H9 (cell line): ENCODE results near the gene GABRE. TPM values are rescaled to one million over a fixed set of nuclear protein-coding genes. Genes with fewer than 3 reads are reported as not detected.

Experiments used
- DNase-seq: peaks from one replicate; pipeline ENCODE4 v3.0.0-alpha.2; 2017
- H2AFZ ChIP-seq: one replicate; pipeline ENCODE4 v1.6.1; 2013; ENCODE audit warnings: mild to moderate bottlenecking, low read length, control low read depth, moderate library complexity
- H2AK5ac ChIP-seq: 2 replicates; pipeline ENCODE4 v1.6.1; 2013; ENCODE audit warnings: low read length, control low read depth, mixed read lengths; ENCODE audit not compliant: insufficient read length
- H2BK120ac ChIP-seq: one replicate; pipeline ENCODE4 v1.6.1; 2013; ENCODE audit warnings: low read depth, mild to moderate bottlenecking, low read length, control low read depth, inconsistent platforms; ENCODE audit not compliant: poor library complexity, severe bottlenecking
- H2BK12ac ChIP-seq: 2 replicates; pipeline ENCODE4 v1.6.1; 2013; ENCODE audit warnings: low read length, control low read depth, mixed read lengths, low read depth; ENCODE audit not compliant: insufficient read length
- H2BK15ac ChIP-seq: 2 replicates; pipeline ENCODE4 v1.6.1; 2013; ENCODE audit warnings: low read depth, low read length, control low read depth
- H2BK20ac ChIP-seq: one replicate; pipeline ENCODE4 v1.6.1; 2013; ENCODE audit warnings: low read depth, mild to moderate bottlenecking, low read length, control low read depth, inconsistent platforms; ENCODE audit not compliant: poor library complexity, severe bottlenecking
- H2BK5ac ChIP-seq: 2 replicates; pipeline ENCODE4 v1.6.1; 2013; ENCODE audit warnings: low read length, control low read depth, mixed read lengths; ENCODE audit not compliant: insufficient read length
- H3K14ac ChIP-seq: 2 replicates; pipeline ENCODE4 v1.6.1; 2013; ENCODE audit warnings: low read length, control low read depth; ENCODE audit not compliant: insufficient read depth
- H3K18ac ChIP-seq: 2 replicates; pipeline ENCODE4 v1.6.1; 2013; ENCODE audit warnings: low read depth, mild to moderate bottlenecking, mixed read lengths, low read length, control low read depth; ENCODE audit not compliant: insufficient read length
- H3K23ac ChIP-seq: 2 replicates; pipeline ENCODE4 v1.6.1; 2013; ENCODE audit warnings: low read length, control low read depth, mixed read lengths, low read depth; ENCODE audit not compliant: insufficient read length
- H3K23me2 ChIP-seq: 2 replicates; pipeline ENCODE4 v1.6.1; 2013; ENCODE audit warnings: low read depth, mild to moderate bottlenecking, mixed read lengths, low read length, control low read depth; ENCODE audit not compliant: insufficient read length, poor library complexity, severe bottlenecking
- H3K27ac ChIP-seq: 2 replicates; pipeline ENCODE4 v1.5.1; 2013; ENCODE audit warnings: low read length, control low read depth, mixed read lengths, low read depth; ENCODE audit not compliant: insufficient read length
- H3K27me3 ChIP-seq: 2 replicates; pipeline ENCODE4 v1.6.1; 2013; ENCODE audit warnings: low read length, control low read depth, inconsistent platforms; ENCODE audit not compliant: insufficient read depth
- H3K4ac ChIP-seq: 2 replicates; pipeline ENCODE4 v1.6.1; 2013; ENCODE audit warnings: low read depth, mild to moderate bottlenecking, control low read depth, inconsistent platforms, low read length, moderate library complexity
- H3K4me1 ChIP-seq: 2 replicates; pipeline ENCODE4 v1.6.1; 2013; ENCODE audit warnings: low read length, control low read depth, inconsistent platforms; ENCODE audit not compliant: insufficient read depth
- H3K4me2 ChIP-seq: 2 replicates; pipeline ENCODE4 v1.6.1; 2013; ENCODE audit warnings: low read length, control low read depth, mixed read lengths; ENCODE audit not compliant: insufficient read length, insufficient read depth
- H3K56ac ChIP-seq: 2 replicates; pipeline ENCODE4 v1.6.1; 2013; ENCODE audit warnings: low read depth, mild to moderate bottlenecking, mixed read lengths, low read length, control low read depth; ENCODE audit not compliant: insufficient read length
- H3K79me1 ChIP-seq: 2 replicates; pipeline ENCODE4 v1.6.1; 2013; ENCODE audit warnings: low read depth, mild to moderate bottlenecking, moderate library complexity, low read length, control low read depth, inconsistent platforms; ENCODE audit not compliant: insufficient read depth, poor library complexity, severe bottlenecking
- H3K79me2 ChIP-seq: 2 replicates; pipeline ENCODE4 v1.6.1; 2013; ENCODE audit warnings: low read length, control low read depth, inconsistent platforms; ENCODE audit not compliant: insufficient read depth
- H3K9ac ChIP-seq: 2 replicates; pipeline ENCODE4 v1.6.1; 2013; ENCODE audit warnings: low read length, control low read depth, mixed read lengths; ENCODE audit not compliant: insufficient read length; ENCODE audit errors: extremely low read depth
- H3K9me3 ChIP-seq: one replicate; pipeline ENCODE4 v1.6.1; 2013; ENCODE audit warnings: low read depth, low read length, inconsistent platforms; ENCODE audit not compliant: control insufficient read depth
- H3T11ph ChIP-seq: one replicate; pipeline ENCODE4 v1.6.1; 2013; ENCODE audit warnings: mild to moderate bottlenecking, low read length, control low read depth, inconsistent platforms
- H4K20me1 ChIP-seq: one replicate; pipeline ENCODE4 v1.6.1; 2013; ENCODE audit not compliant: control insufficient read depth, insufficient read length, insufficient read depth
- H4K5ac ChIP-seq: 2 replicates; pipeline ENCODE4 v1.6.1; 2013; ENCODE audit warnings: low read depth, mild to moderate bottlenecking, mixed read lengths, low read length, control low read depth; ENCODE audit not compliant: insufficient read length
- H4K8ac ChIP-seq: replicated peaks from 2 replicates; pipeline ENCODE4 v1.6.1; 2013; ENCODE audit warnings: low read length, control low read depth, mixed read lengths, low read depth; ENCODE audit not compliant: insufficient read length
- H4K91ac ChIP-seq: 2 replicates; pipeline ENCODE4 v1.6.1; 2013; ENCODE audit warnings: low read depth, mild to moderate bottlenecking, moderate library complexity, mixed read lengths, low read length, control low read depth; ENCODE audit not compliant: insufficient read length
- H3K27ac Mint-ChIP-seq, 3 experiments: 2 replicates in 2 of 3; 3 replicates in 1 of 3; pipeline ENCODE4 v1.8.0; 2020 to 2021; ENCODE audit warnings: mixed read lengths in 3 of 3, mild to moderate bottlenecking in 1 of 3, moderate library complexity in 1 of 3
- H3K27me3 Mint-ChIP-seq: 2 replicates; pipeline ENCODE4 v1.8.0; 2021; ENCODE audit warnings: low read depth, mild to moderate bottlenecking, moderate library complexity, mixed read lengths
- H3K36me3 Mint-ChIP-seq, 3 experiments: 2 replicates in 2 of 3; 3 replicates in 1 of 3; pipeline ENCODE4 v1.8.0; 2020 to 2021; ENCODE audit warnings: low read depth in 3 of 3, mixed read lengths in 3 of 3; ENCODE audit not compliant: insufficient read depth in 1 of 3
- H3K4me1 Mint-ChIP-seq, 2 experiments: 2 replicates each; pipeline ENCODE4 v1.8.0; 2020; ENCODE audit warnings: mixed read lengths in 2 of 2
- H3K4me3 Mint-ChIP-seq, 2 experiments: 2 replicates in 1 of 2; 3 replicates in 1 of 2; pipeline ENCODE4 v1.8.0; 2020 to 2021; ENCODE audit warnings: mild to moderate bottlenecking in 2 of 2, mixed read lengths in 2 of 2, moderate library complexity in 1 of 2
- H3K9me3 Mint-ChIP-seq, 2 experiments: 2 replicates in 1 of 2; 3 replicates in 1 of 2; pipeline ENCODE4 v1.8.0; 2020; ENCODE audit warnings: mild to moderate bottlenecking in 2 of 2, mixed read lengths in 2 of 2, moderate library complexity in 1 of 2
- CTCF ChIP-seq: fragments of 200-600 bp; sonication (generic); conservative IDR thresholded peaks from 3 replicates; pipeline ENCODE4 v1.8.0; 2021; ENCODE audit warnings: antibody characterized with exemption, mild to moderate bottlenecking
- WGBS: extraction: QIAGEN DNeasy Blood & Tissue Kit; methylation state at CpG from one replicate; pipeline ENCODE4 v1.1.7; 2013; ENCODE audit warnings: missing lambda C conversion rate, low lambda C conversion rate, mixed read lengths; ENCODE audit not compliant: insufficient read length; ENCODE audit errors: extremely low coverage; 5-methylcytosine and 5-hydroxymethylcytosine counted together
- total RNA-seq: library from RNA; stranded (reverse); gene quantifications from 2 replicates; pipeline ENCODE4 v1.2.1, GENCODE V29; 2021

Gene GABRE
- total RNA-seq, 1 experiment from 2014 or later = 1.8 TPM

- Mint-ChIP-seq H3K4me1 (no peaks in the 10 kb centered on the region), H3K27me3 (no peaks in the 10 kb centered on the region), H3K9me3 (peaks cover 43 to 50% of the 10 kb centered on the region in 2 experiments), H3K36me3 (no peaks in the 10 kb centered on the region; a peak in 1 of 7 replicates), H3K27ac (no peak overlapping the region), H3K4me3 (no peak overlapping the region)
- H3K9me3 ChIP-seq = peaks cover 9% of the 10 kb centered on the region
- no peak overlapping the region for H2BK120ac ChIP-seq
- no peak overlapping the region for H4K5ac ChIP-seq
- H3K79me2 ChIP-seq = no peaks in the 10 kb centered on the region
- DNase-seq = no peak
- H2BK15ac ChIP-seq = no peak overlapping the region
- H4K8ac ChIP-seq = no peak overlapping the region
- H3K79me1 ChIP-seq = no peaks in the 10 kb centered on the region
- no peak overlapping the region for H2AFZ ChIP-seq
- no peak overlapping the region for H3K23ac ChIP-seq
- no peak overlapping the region for H2BK20ac ChIP-seq
- no peak overlapping the region for H3K9ac ChIP-seq
- no peak overlapping the region for H2BK5ac ChIP-seq
- no peak overlapping the region for H3K4me2 ChIP-seq
- no peak for TF ChIP-seq CTCF
- H3K4me1 ChIP-seq = no peaks in the 10 kb centered on the region
- no peak overlapping the region for H3K14ac ChIP-seq
- no peak overlapping the region for H3T11ph ChIP-seq
- H3K23me2 ChIP-seq = no peaks in the 10 kb centered on the region
- H3K27ac ChIP-seq = no peak overlapping the region
- H3K56ac ChIP-seq = no peak overlapping the region
- H4K20me1 ChIP-seq = no peaks in the 10 kb centered on the region
- WGBS = no CpG with 5 or more reads among the region's 12 CpGs
- no peak overlapping the region for H2BK12ac ChIP-seq
- H3K27me3 ChIP-seq = no peaks in the 10 kb centered on the region
- no peak overlapping the region for H3K4ac ChIP-seq
- H2AK5ac ChIP-seq = no peak overlapping the region
- H4K91ac ChIP-seq = no peak overlapping the region
- no peak overlapping the region for H3K18ac ChIP-seq
Observed at GRCh38 chrX:151920101-151920500, 54.4 kb downstream of the GABRE start.
